Hematopoietic multipotent progenitor cell treated with erythropoietin and hydrocortisone succinate and interleukin-3 and kit ligand, for 17 days (in vitro differentiated cells): ENCODE measurements around the gene USP21.

ENCODE experiments used
- DNase-seq: peaks from one replicate; pipeline ENCODE4 v3.0.0-alpha.2; 2015; ENCODE audit warnings: low spot score

Gene USP21

GRCh38 chr1:161193561-161194235, 34.4 kb downstream of the USP21 start:
- DNase-seq: no peak

GRCh38 chr1:161195171-161195570, 35.9 kb downstream of the USP21 start:
- no peak for DNase-seq

GRCh38 chr1:161196111-161196510, 36.8 kb downstream of the USP21 start:
- no peak for DNase-seq

- no peak for DNase-seq
Observed at GRCh38 chr1:161196521-161197451, 37.5 kb downstream of the USP21 start.

GRCh38 chr1:161197560-161198193, 38.4 kb downstream of the USP21 start:
- DNase-seq: no peak

- DNase-seq: no peak
Observed at GRCh38 chr1:161198194-161198896, 39.0 kb downstream of the USP21 start.

GRCh38 chr1:161198897-161199431, 39.7 kb downstream of the USP21 start, which contains the start of gene ADAMTS4:
ADAMTS4 (minus strand) TSS chr1:161199054; CDS start chr1:161198627, 427 bp downstream.
- no peak for DNase-seq

GRCh38 chr1:161199506-161200139, 40.3 kb downstream of the USP21 start:
- DNase-seq: no peak

- no peak for DNase-seq
Observed at GRCh38 chr1:161200421-161200991, 41.2 kb downstream of the USP21 start.

GRCh38 chr1:161200992-161201835, 41.9 kb downstream of the USP21 start:
- DNase-seq: no peak

GRCh38 chr1:161201836-161202712, 42.8 kb downstream of the USP21 start, which contains the start of gene NDUFS2:
NDUFS2 (plus strand) TSS chr1:161202367; CDS start chr1:161202386, 19 bp downstream.
- DNase-seq: peak; percentile 99

- DNase-seq: no peak
Observed at GRCh38 chr1:161206411-161207140, 47.3 kb downstream of the USP21 start.

GRCh38 chr1:161207173-161207572, 47.9 kb downstream of the USP21 start:
- no peak for DNase-seq

- DNase-seq: peak; percentile 72
Observed at GRCh38 chr1:161209790-161210409, 50.6 kb downstream of the USP21 start.

- DNase-seq: no peak
Observed at GRCh38 chr1:161214369-161214768, 55.1 kb downstream of the USP21 start.

GRCh38 chr1:161215076-161215475, 55.8 kb downstream of the USP21 start, which contains the start of gene FCER1G:
FCER1G (plus strand) TSS chr1:161215295; CDS start chr1:161215322, 27 bp downstream.
- DNase-seq: no peak
